ENCODE results near the gene RAB40B. TPM values are rescaled to one million over a fixed set of nuclear protein-coding genes. Genes with fewer than 3 reads are reported as not detected.

Gene RAB40B
- total and polyA plus RNA-seq, 2 of the 13 experiments (the other 11 are each of a cell fraction or from before 2014, with no cell fraction given), result 6.2 to 6.5 TPM

GRCh38 chr17:82655523-82655922, 43.0 kb downstream of the RAB40B start (continued):
- TF ChIP-seq ZBTB2 (CRISPR knock-in tag; IDR thresholded peaks at IDR 0.05; ENCODE audit: low read depth), result no peak
- TF ChIP-seq RERE (CRISPR knock-in tag; IDR thresholded peaks at IDR 0.05; ENCODE audit: low read depth), result no peak
- TF ChIP-seq GTF2F1 (IDR thresholded peaks at IDR 0.05; ENCODE audit: low read length), result no peak
- TF ChIP-seq, protein P1, sequence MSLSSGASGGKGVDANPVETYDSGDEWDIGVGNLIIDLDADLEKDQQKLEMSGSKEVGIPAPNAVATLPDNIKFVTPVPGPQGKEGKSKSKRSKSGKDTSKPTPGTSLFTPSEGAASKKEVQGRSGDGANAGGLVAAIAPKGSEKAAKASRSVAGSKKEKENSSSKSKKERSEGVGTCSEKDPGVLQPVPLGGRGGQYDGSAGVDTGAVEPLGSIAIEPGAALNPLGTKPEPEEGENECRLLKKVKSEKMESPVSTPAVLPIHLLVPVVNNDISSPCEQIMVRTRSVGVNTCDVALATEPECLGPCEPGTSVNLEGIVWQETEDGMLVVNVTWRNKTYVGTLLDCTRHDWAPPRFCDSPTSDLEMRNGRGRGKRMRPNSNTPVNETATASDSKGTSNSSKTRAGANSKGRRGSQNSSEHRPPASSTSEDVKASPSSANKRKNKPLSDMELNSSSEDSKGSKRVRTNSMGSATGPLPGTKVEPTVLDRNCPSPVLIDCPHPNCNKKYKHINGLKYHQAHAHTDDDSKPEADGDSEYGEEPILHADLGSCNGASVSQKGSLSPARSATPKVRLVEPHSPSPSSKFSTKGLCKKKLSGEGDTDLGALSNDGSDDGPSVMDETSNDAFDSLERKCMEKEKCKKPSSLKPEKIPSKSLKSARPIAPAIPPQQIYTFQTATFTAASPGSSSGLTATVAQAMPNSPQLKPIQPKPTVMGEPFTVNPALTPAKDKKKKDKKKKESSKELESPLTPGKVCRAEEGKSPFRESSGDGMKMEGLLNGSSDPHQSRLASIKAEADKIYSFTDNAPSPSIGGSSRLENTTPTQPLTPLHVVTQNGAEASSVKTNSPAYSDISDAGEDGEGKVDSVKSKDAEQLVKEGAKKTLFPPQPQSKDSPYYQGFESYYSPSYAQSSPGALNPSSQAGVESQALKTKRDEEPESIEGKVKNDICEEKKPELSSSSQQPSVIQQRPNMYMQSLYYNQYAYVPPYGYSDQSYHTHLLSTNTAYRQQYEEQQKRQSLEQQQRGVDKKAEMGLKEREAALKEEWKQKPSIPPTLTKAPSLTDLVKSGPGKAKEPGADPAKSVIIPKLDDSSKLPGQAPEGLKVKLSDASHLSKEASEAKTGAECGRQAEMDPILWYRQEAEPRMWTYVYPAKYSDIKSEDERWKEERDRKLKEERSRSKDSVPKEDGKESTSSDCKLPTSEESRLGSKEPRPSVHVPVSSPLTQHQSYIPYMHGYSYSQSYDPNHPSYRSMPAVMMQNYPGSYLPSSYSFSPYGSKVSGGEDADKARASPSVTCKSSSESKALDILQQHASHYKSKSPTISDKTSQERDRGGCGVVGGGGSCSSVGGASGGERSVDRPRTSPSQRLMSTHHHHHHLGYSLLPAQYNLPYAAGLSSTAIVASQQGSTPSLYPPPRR (CRISPR knock-in tag; IDR thresholded peaks at IDR 0.05; ENCODE audit: borderline replicate concordance), result no peak
- no peak for TF ChIP-seq PHB2 (IDR thresholded peaks at IDR 0.05; ENCODE audit: partially characterized antibody)
- TF ChIP-seq ZNF674 (CRISPR knock-in tag; IDR thresholded peaks at IDR 0.05; ENCODE audit: low read depth), result no peak
- TF ChIP-seq BRCA1 (CRISPR knock-in tag; IDR thresholded peaks at IDR 0.05), result no peak
- TF ChIP-seq SNAPC2 (CRISPR knock-in tag; IDR thresholded peaks at IDR 0.05), result no peak
- no peak for TF ChIP-seq ELF3 (CRISPR knock-in tag; IDR thresholded peaks at IDR 0.05)
- TF ChIP-seq ZC3H13 (CRISPR knock-in tag; IDR thresholded peaks at IDR 0.05), result 0 out of 2 replicates have a peak, but pooled peaks have one; percentile 29
- no peak for TF ChIP-seq EHMT2 (IDR thresholded peaks at IDR 0.05; ENCODE audit: borderline replicate concordance, low read depth, low read length)
- TF ChIP-seq ZNF354B (CRISPR knock-in tag; IDR thresholded peaks at IDR 0.05), result no peak
- TF ChIP-seq ZNF24 (IDR thresholded peaks at IDR 0.05), result no peak
- TF ChIP-seq SOX5 (CRISPR knock-in tag; IDR thresholded peaks at IDR 0.05; ENCODE audit: borderline replicate concordance), result no peak
- TF ChIP-seq NFIB (CRISPR knock-in tag; IDR thresholded peaks at IDR 0.05; ENCODE audit: borderline replicate concordance), result no peak
- 0 out of 2 replicates have a peak, but pooled peaks have one; percentile 46 for TF ChIP-seq HNRNPL (IDR thresholded peaks at IDR 0.05; ENCODE audit: low read depth, low read length)
- no peak for TF ChIP-seq KLF16 (CRISPR knock-in tag; IDR thresholded peaks at IDR 0.05)
- no peak for TF ChIP-seq ZNF382 (CRISPR knock-in tag; IDR thresholded peaks at IDR 0.05; ENCODE audit: borderline replicate concordance)
- no peak for TF ChIP-seq ZNF3 (CRISPR knock-in tag; IDR thresholded peaks at IDR 0.05)
- TF ChIP-seq ZNF251 (CRISPR knock-in tag; IDR thresholded peaks at IDR 0.05), result 0 out of 2 replicates have a peak, but pooled peaks have one; percentile 35
